GM23338 (cell line): ENCODE measurements around the gene SETD1A. TPM values are rescaled to one million over a fixed set of nuclear protein-coding genes. Genes with fewer than 3 reads are reported as not detected.

ENCODE experiments used
- ATAC-seq: fragments of 200-7000 bp; cut with Tn5 transposase; 3 replicates; pipeline ENCODE4 v1.9.1; 2020
- DNase-seq: peaks from one replicate; pipeline ENCODE4 v3.0.0-alpha.2; 2015; ENCODE audit warnings: low spot score
- H2AFZ ChIP-seq: fragments of 200-600 bp; sonication (generic); 2 replicates; pipeline ENCODE4 v1.8.0; 2016; ENCODE audit warnings: antibody characterized with exemption, mild to moderate bottlenecking, moderate library complexity
- H3F3A ChIP-seq: fragments of 200-600 bp; sonication (generic); replicated peaks from 2 replicates; pipeline ENCODE4 v1.8.0; 2017; ENCODE audit warnings: antibody characterized with exemption, mixed run types, low read depth
- H3K27ac ChIP-seq: fragments of 200-600 bp; sonication (generic); 2 replicates; pipeline ENCODE4 v1.6.1; 2016; ENCODE audit warnings: low read depth
- H3K27me3 ChIP-seq: fragments of 200-600 bp; sonication (generic); 2 replicates; pipeline ENCODE4 v1.8.0; 2016; ENCODE audit warnings: mild to moderate bottlenecking, mixed run types, moderate library complexity; ENCODE audit not compliant: insufficient read depth
- H3K36me3 ChIP-seq: fragments of 200-600 bp; sonication (generic); 2 replicates; pipeline ENCODE4 v1.8.0; 2016; ENCODE audit warnings: mild to moderate bottlenecking; ENCODE audit not compliant: insufficient read depth
- H3K4me1 ChIP-seq: fragments of 200-600 bp; sonication (generic); 2 replicates; pipeline ENCODE4 v1.8.0; 2016; ENCODE audit warnings: mild to moderate bottlenecking, moderate library complexity; ENCODE audit not compliant: insufficient read depth
- H3K4me2 ChIP-seq: fragments of 200-600 bp; sonication (generic); 2 replicates; pipeline ENCODE4 v1.7.1; 2017; ENCODE audit warnings: mixed run types
- H3K4me3 ChIP-seq: fragments of 200-600 bp; sonication (generic); 2 replicates; pipeline ENCODE4 v1.6.1; 2016; ENCODE audit warnings: mixed run types
- H3K79me2 ChIP-seq: fragments of 200-600 bp; sonication (generic); replicated peaks from 2 replicates; pipeline ENCODE4 v1.8.0; 2017; ENCODE audit warnings: mild to moderate bottlenecking; ENCODE audit not compliant: insufficient read depth
- H3K9me2 ChIP-seq: fragments of 200-600 bp; sonication (generic); 2 replicates; pipeline ENCODE4 v1.8.0; 2017; ENCODE audit not compliant: insufficient read depth
- H4K20me1 ChIP-seq: fragments of 200-600 bp; sonication (generic); replicated peaks from 2 replicates; pipeline ENCODE4 v1.8.0; 2017; ENCODE audit warnings: mild to moderate bottlenecking; ENCODE audit not compliant: insufficient read depth
- H3K27ac Mint-ChIP-seq: 2 replicates; pipeline ENCODE4 v1.8.0; 2020; ENCODE audit warnings: inconsistent platforms, mild to moderate bottlenecking, moderate library complexity, mixed read lengths
- H3K27me3 Mint-ChIP-seq: 3 replicates; pipeline ENCODE4 v1.8.0; 2022; ENCODE audit warnings: low read depth, mild to moderate bottlenecking, moderate library complexity, mixed read lengths, inconsistent platforms; ENCODE audit not compliant: insufficient read depth, poor library complexity
- H3K36me3 Mint-ChIP-seq: 3 replicates; pipeline ENCODE4 v1.8.0; 2021; ENCODE audit warnings: low read depth, mild to moderate bottlenecking, inconsistent platforms, moderate library complexity, mixed read lengths
- H3K4me1 Mint-ChIP-seq: 3 replicates; pipeline ENCODE4 v1.8.0; 2020; ENCODE audit warnings: mild to moderate bottlenecking, inconsistent platforms, mixed read lengths
- H3K4me3 Mint-ChIP-seq: 3 replicates; pipeline ENCODE4 v1.8.0; 2021; ENCODE audit warnings: moderate library complexity, mild to moderate bottlenecking, inconsistent platforms, mixed read lengths
- H3K9me3 Mint-ChIP-seq: 3 replicates; pipeline ENCODE4 v1.8.0; 2020; ENCODE audit warnings: moderate library complexity, mild to moderate bottlenecking, inconsistent platforms, mixed read lengths
- CREB1 ChIP-seq: fragments of 250-450 bp; sonication (Bioruptor Pico); IDR thresholded peaks from 2 replicates; pipeline ENCODE4 v1.5.0; 2020; ENCODE audit warnings: low read depth, mild to moderate bottlenecking, moderate library complexity
- EZH2 ChIP-seq: fragments of 200-600 bp; sonication (generic); IDR thresholded peaks from one replicate; pipeline ENCODE4 v1.8.0; 2017; ENCODE audit warnings: antibody characterized with exemption, mild to moderate bottlenecking, low read depth; ENCODE audit not compliant: unreplicated experiment
- ZNF114 ChIP-seq: fragments of 250-450 bp; sonication (Bioruptor Pico); IDR thresholded peaks from 2 replicates; pipeline ENCODE4 v1.5.0; 2020; ENCODE audit warnings: mild to moderate bottlenecking, moderate library complexity
- polyA plus RNA-seq: library from polyadenylated mRNA; unstranded; fragments of >200 nt; fragmentation: Nextera tagmentation; extraction: Ambion mirVana; gene quantifications from 2 replicates; pipeline ENCODE4 v1.2.1, GENCODE V29; 2016
- total RNA-seq: library from RNA; depleted of rRNA; stranded (reverse); fragments of >200 nt; shearing (Covaris generic); gene quantifications from 2 replicates; pipeline ENCODE4 v1.2.3, GENCODE V29; 2014
- TF ChIP-seq, protein P1 (sequence below): IDR thresholded peaks from one replicate; pipeline ENCODE4 v1.6.1; 2018; ENCODE audit warnings: antibody characterized with exemption; ENCODE audit not compliant: unreplicated experiment
- TF ChIP-seq, protein P2 (sequence below), 2 experiments: fragments of 200-600 bp in 1 of 2; sonication (generic) in 1 of 2; conservative IDR thresholded peaks; 2 replicates each; pipeline versions ENCODE4 v1.5.1 to v1.6.1; 2016 to 2017; ENCODE audit warnings: antibody characterized with exemption in 2 of 2, low read depth in 2 of 2, mild to moderate bottlenecking in 2 of 2, moderate library complexity in 1 of 2
- TF ChIP-seq, protein P3 (sequence below): fragments of 250-450 bp; sonication (Bioruptor Pico); IDR thresholded peaks from 2 replicates; pipeline ENCODE4 v1.5.0; 2020; ENCODE audit warnings: mild to moderate bottlenecking, moderate library complexity

Gene SETD1A
- total and polyA plus RNA-seq, 2 experiments from 2014 or later, result 10.8 to 21.9 TPM

GRCh38 chr16:30918614-30919013 lies 38.9 kb upstream of the SETD1A start:
- ATAC-seq, result no peak
- H3K27me3 ChIP-seq, result no peaks in the 10 kb centered on the region
- H3F3A ChIP-seq, result peaks cover 5% of the 10 kb centered on the region; the same call in 1 of the 2 replicates
- H3K4me1 Mint-ChIP-seq, result peaks cover 2% of the 10 kb centered on the region; the same call in 1 of the 3 replicates
- no peaks in the 10 kb centered on the region for H3K9me2 ChIP-seq
- no peaks in the 10 kb centered on the region for H3K79me2 ChIP-seq
- no peaks in the 10 kb centered on the region for H3K36me3 ChIP-seq
- no peak overlapping the region for H2AFZ ChIP-seq
- H3K27ac ChIP-seq, result no peak overlapping the region
- H3K4me3 ChIP-seq, result no peak overlapping the region
- H3K4me2 ChIP-seq, result no peak overlapping the region
- peaks cover 21% of the 10 kb centered on the region for H3K27me3 Mint-ChIP-seq
- DNase-seq, result no peak
- H4K20me1 ChIP-seq, result no peaks in the 10 kb centered on the region; the same call in 1 of the 2 replicates
- H3K36me3 Mint-ChIP-seq, result no peaks in the 10 kb centered on the region
- no peak overlapping the region for H3K27ac Mint-ChIP-seq
- no peak overlapping the region for H3K4me3 Mint-ChIP-seq
- TF ChIP-seq ZNF114 (CRISPR knock-in tag) (no peak), CREB1 (CRISPR knock-in tag) (no peak), EZH2 (no peak)
- TF ChIP-seq, protein P1, sequence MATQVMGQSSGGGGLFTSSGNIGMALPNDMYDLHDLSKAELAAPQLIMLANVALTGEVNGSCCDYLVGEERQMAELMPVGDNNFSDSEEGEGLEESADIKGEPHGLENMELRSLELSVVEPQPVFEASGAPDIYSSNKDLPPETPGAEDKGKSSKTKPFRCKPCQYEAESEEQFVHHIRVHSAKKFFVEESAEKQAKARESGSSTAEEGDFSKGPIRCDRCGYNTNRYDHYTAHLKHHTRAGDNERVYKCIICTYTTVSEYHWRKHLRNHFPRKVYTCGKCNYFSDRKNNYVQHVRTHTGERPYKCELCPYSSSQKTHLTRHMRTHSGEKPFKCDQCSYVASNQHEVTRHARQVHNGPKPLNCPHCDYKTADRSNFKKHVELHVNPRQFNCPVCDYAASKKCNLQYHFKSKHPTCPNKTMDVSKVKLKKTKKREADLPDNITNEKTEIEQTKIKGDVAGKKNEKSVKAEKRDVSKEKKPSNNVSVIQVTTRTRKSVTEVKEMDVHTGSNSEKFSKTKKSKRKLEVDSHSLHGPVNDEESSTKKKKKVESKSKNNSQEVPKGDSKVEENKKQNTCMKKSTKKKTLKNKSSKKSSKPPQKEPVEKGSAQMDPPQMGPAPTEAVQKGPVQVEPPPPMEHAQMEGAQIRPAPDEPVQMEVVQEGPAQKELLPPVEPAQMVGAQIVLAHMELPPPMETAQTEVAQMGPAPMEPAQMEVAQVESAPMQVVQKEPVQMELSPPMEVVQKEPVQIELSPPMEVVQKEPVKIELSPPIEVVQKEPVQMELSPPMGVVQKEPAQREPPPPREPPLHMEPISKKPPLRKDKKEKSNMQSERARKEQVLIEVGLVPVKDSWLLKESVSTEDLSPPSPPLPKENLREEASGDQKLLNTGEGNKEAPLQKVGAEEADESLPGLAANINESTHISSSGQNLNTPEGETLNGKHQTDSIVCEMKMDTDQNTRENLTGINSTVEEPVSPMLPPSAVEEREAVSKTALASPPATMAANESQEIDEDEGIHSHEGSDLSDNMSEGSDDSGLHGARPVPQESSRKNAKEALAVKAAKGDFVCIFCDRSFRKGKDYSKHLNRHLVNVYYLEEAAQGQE, result no peak
- TF ChIP-seq, protein P2, sequence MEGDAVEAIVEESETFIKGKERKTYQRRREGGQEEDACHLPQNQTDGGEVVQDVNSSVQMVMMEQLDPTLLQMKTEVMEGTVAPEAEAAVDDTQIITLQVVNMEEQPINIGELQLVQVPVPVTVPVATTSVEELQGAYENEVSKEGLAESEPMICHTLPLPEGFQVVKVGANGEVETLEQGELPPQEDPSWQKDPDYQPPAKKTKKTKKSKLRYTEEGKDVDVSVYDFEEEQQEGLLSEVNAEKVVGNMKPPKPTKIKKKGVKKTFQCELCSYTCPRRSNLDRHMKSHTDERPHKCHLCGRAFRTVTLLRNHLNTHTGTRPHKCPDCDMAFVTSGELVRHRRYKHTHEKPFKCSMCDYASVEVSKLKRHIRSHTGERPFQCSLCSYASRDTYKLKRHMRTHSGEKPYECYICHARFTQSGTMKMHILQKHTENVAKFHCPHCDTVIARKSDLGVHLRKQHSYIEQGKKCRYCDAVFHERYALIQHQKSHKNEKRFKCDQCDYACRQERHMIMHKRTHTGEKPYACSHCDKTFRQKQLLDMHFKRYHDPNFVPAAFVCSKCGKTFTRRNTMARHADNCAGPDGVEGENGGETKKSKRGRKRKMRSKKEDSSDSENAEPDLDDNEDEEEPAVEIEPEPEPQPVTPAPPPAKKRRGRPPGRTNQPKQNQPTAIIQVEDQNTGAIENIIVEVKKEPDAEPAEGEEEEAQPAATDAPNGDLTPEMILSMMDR (conservative IDR thresholded peaks at IDR 0.05; ENCODE audit: low read depth in 2 of 2), result no peak
- TF ChIP-seq, protein P3, sequence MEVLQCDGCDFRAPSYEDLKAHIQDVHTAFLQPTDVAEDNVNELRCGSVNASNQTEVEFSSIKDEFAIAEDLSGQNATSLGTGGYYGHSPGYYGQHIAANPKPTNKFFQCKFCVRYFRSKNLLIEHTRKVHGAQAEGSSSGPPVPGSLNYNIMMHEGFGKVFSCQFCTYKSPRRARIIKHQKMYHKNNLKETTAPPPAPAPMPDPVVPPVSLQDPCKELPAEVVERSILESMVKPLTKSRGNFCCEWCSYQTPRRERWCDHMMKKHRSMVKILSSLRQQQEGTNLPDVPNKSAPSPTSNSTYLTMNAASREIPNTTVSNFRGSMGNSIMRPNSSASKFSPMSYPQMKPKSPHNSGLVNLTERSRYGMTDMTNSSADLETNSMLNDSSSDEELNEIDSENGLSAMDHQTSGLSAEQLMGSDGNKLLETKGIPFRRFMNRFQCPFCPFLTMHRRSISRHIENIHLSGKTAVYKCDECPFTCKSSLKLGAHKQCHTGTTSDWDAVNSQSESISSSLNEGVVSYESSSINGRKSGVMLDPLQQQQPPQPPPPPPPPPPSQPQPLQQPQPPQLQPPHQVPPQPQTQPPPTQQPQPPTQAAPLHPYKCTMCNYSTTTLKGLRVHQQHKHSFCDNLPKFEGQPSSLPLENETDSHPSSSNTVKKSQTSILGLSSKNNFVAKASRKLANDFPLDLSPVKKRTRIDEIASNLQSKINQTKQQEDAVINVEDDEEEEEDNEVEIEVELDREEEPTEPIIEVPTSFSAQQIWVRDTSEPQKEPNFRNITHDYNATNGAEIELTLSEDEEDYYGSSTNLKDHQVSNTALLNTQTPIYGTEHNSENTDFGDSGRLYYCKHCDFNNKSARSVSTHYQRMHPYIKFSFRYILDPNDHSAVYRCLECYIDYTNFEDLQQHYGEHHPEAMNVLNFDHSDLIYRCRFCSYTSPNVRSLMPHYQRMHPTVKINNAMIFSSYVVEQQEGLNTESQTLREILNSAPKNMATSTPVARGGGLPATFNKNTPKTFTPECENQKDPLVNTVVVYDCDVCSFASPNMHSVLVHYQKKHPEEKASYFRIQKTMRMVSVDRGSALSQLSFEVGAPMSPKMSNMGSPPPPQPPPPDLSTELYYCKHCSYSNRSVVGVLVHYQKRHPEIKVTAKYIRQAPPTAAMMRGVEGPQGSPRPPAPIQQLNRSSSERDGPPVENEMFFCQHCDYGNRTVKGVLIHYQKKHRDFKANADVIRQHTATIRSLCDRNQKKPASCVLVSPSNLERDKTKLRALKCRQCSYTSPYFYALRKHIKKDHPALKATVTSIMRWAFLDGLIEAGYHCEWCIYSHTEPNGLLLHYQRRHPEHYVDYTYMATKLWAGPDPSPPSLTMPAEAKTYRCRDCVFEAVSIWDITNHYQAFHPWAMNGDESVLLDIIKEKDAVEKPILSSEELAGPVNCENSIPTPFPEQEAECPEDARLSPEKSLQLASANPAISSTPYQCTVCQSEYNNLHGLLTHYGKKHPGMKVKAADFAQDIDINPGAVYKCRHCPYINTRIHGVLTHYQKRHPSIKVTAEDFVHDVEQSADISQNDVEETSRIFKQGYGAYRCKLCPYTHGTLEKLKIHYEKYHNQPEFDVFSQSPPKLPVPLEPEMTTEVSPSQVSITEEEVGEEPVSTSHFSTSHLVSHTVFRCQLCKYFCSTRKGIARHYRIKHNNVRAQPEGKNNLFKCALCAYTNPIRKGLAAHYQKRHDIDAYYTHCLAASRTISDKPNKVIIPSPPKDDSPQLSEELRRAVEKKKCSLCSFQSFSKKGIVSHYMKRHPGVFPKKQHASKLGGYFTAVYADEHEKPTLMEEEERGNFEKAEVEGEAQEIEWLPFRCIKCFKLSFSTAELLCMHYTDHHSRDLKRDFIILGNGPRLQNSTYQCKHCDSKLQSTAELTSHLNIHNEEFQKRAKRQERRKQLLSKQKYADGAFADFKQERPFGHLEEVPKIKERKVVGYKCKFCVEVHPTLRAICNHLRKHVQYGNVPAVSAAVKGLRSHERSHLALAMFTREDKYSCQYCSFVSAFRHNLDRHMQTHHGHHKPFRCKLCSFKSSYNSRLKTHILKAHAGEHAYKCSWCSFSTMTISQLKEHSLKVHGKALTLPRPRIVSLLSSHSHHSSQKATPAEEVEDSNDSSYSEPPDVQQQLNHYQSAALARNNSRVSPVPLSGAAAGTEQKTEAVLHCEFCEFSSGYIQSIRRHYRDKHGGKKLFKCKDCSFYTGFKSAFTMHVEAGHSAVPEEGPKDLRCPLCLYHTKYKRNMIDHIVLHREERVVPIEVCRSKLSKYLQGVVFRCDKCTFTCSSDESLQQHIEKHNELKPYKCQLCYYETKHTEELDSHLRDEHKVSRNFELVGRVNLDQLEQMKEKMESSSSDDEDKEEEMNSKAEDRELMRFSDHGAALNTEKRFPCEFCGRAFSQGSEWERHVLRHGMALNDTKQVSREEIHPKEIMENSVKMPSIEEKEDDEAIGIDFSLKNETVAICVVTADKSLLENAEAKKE, result no peak
- H3K9me3 Mint-ChIP-seq, result no peaks in the 10 kb centered on the region
- 0 out of 2 replicates have a peak, but pooled peaks cover 4% of the 10 kb centered on the region for H3K4me1 ChIP-seq
